Amygdala (tissue), 56 donors: Measurements from ENCODE around the gene DIAPH2.

Experiments
- DNase-seq, 56 donors: peaks; one replicate each; lab custom pipeline; 2025; lab: John Stamatoyannopoulos, UW

The DIAPH2 gene

GRCh38 chrX:97334850-97335249 is 650.2 kb downstream of the DIAPH2 start:
- DNase-seq: no peak

- DNase-seq: no peak
These were observed 660.1 kb downstream of the DIAPH2 start for GRCh38 chrX:97344724-97345123.

GRCh38 chrX:97358941-97359340 is 674.3 kb downstream of the DIAPH2 start:
- DNase-seq: no peak

- no peak for DNase-seq
These were observed 679.2 kb downstream of the DIAPH2 start for GRCh38 chrX:97363843-97364242.

GRCh38 chrX:97366237-97366636 is 681.6 kb downstream of the DIAPH2 start:
- DNase-seq: no peak

GRCh38 chrX:97367125-97367524 is 682.5 kb downstream of the DIAPH2 start:
- DNase-seq: no peak

- no peak for DNase-seq
These were observed 685.3 kb downstream of the DIAPH2 start for GRCh38 chrX:97369947-97370346.

GRCh38 chrX:97372001-97372766 is 687.5 kb downstream of the DIAPH2 start:
- DNase-seq: no peak

- no peak for DNase-seq
These were observed 689.6 kb downstream of the DIAPH2 start for GRCh38 chrX:97374266-97374665.

- no peak for DNase-seq
These were observed 695.6 kb downstream of the DIAPH2 start for GRCh38 chrX:97380200-97380599.

- no peak for DNase-seq
These were observed 700.0 kb downstream of the DIAPH2 start for GRCh38 chrX:97384685-97385084.

GRCh38 chrX:97387004-97387403 is 702.4 kb downstream of the DIAPH2 start:
- no peak for DNase-seq

- no peak for DNase-seq
These were observed 705.1 kb downstream of the DIAPH2 start for GRCh38 chrX:97389761-97390192.

GRCh38 chrX:97397371-97397770 is 712.7 kb downstream of the DIAPH2 start:
- DNase-seq: no peak

GRCh38 chrX:97398030-97398551 is 713.4 kb downstream of the DIAPH2 start:
- DNase-seq: no peak

GRCh38 chrX:97399400-97399799 is 714.8 kb downstream of the DIAPH2 start:
- no peak for DNase-seq

- DNase-seq: no peak
These were observed 715.9 kb downstream of the DIAPH2 start for GRCh38 chrX:97400492-97400891.

GRCh38 chrX:97401154-97401553 is 716.5 kb downstream of the DIAPH2 start:
- no peak for DNase-seq

- no peak for DNase-seq
These were observed 717.0 kb downstream of the DIAPH2 start for GRCh38 chrX:97401586-97402136.

- DNase-seq: no peak
These were observed 717.7 kb downstream of the DIAPH2 start for GRCh38 chrX:97402333-97402732.

- DNase-seq: no peak
These were observed 718.3 kb downstream of the DIAPH2 start for GRCh38 chrX:97402903-97403302.

- DNase-seq: no peak
These were observed 720.5 kb downstream of the DIAPH2 start for GRCh38 chrX:97405031-97405660.
